HCT116 (cell line): ENCODE measurements around the gene ATF7. TPM values are rescaled to one million over a fixed set of nuclear protein-coding genes. Genes with fewer than 3 reads are reported as not detected.

Source experiments
- ATAC-seq: fragments of 200-7000 bp; cut with Tn5 transposase; 2 replicates; pipeline ENCODE4 v1.9.1; 2020; ENCODE audit warnings: mild to moderate bottlenecking, moderate library complexity
- BruUV-seq: library from RNA; stranded (reverse); fragments of 400-500 nt; replicated peaks from 2 replicates; lab custom pipeline; 2021; lab: Mats Ljungman, UMichigan
- CTCF ChIA-PET: fragments of 300-600 bp; sonication (Branson Sonifier 250); formaldehyde crosslinking; loops from one replicate; lab custom pipeline; 2021; ENCODE audit warnings: antibody characterized with exemption; lab: Charles Lee
- POLR2A ChIA-PET: fragments of 300-600, 350-600 bp; sonication (Branson Sonifier 250); formaldehyde crosslinking; loops from one replicate; lab custom pipeline; 2021; ENCODE audit warnings: antibody characterized with exemption; lab: Charles Lee
- RAD21 ChIA-PET, 2 experiments: fragments of 300-600 bp; sonication (Branson Sonifier 250); formaldehyde crosslinking; loops; one replicate each; lab custom pipeline; 2023; ENCODE audit warnings: low total read pairs in 2 of 2; ENCODE audit not compliant: uncharacterized antibody in 2 of 2, unreplicated experiment in 2 of 2, low non-redundant PET in 1 of 2; lab: Charles Lee
- DNase-seq: peaks from one replicate; pipeline ENCODE4 v3.0.0-alpha.2; 2010; ENCODE audit warnings: low read depth, low spot score
- H2AFZ ChIP-seq: fragments of 200-600 bp; shearing (Covaris generic), sonication (generic); 2 replicates; pipeline ENCODE4 v1.6.1; 2017; ENCODE audit warnings: low read depth, mixed run types, mixed read lengths, antibody characterized with exemption, low read length; ENCODE audit not compliant: poor library complexity, severe bottlenecking
- H3K27ac ChIP-seq: 2 replicates; pipeline ENCODE4 v1.5.1; 2012; ENCODE audit warnings: low read depth, low read length
- H3K27me3 ChIP-seq: fragments of 200-600 bp; sonication (generic); 2 replicates; pipeline ENCODE4 v1.6.1; 2016; ENCODE audit warnings: mixed run types, low read length, mixed read lengths; ENCODE audit not compliant: insufficient read depth
- H3K36me3 ChIP-seq, 2 experiments: fragments of 200-500 bp in 1 of 2; fragments of 200-600 bp in 1 of 2; sonication (Bioruptor generic) in 1 of 2; sonication (generic) in 1 of 2; 2 replicates each; pipeline versions ENCODE4 v1.5.1 to v1.6.1; 2014 to 2016; ENCODE audit warnings: low read length in 2 of 2, inconsistent platforms in 1 of 2, mixed read lengths in 1 of 2, mixed run types in 1 of 2; ENCODE audit not compliant: insufficient read depth in 2 of 2, control insufficient read depth in 1 of 2
- H3K4me1 ChIP-seq, 2 experiments: fragments of 200-600 bp in 1 of 2; sonication (generic) in 1 of 2; 2 replicates each; pipeline versions ENCODE4 v1.5.1 to v1.6.1; 2012 to 2017; ENCODE audit warnings: low read length in 2 of 2, inconsistent platforms in 1 of 2, mild to moderate bottlenecking in 1 of 2, mixed read lengths in 1 of 2, mixed run types in 1 of 2, moderate library complexity in 1 of 2; ENCODE audit not compliant: insufficient read depth in 2 of 2, control insufficient read depth in 1 of 2
- H3K4me2 ChIP-seq: fragments of 200-600 bp; sonication (generic); 2 replicates; pipeline ENCODE4 v1.6.1; 2017; ENCODE audit warnings: mixed run types, low read length, mixed read lengths
- H3K4me3 ChIP-seq, 2 experiments: fragments of 200-600 bp in 1 of 2; sonication (generic) in 1 of 2; replicated peaks in 1 of 2; 2 replicates each; pipeline ENCODE4 v1.5.1; 2011 to 2016; ENCODE audit warnings: low read length in 2 of 2, control low read depth in 1 of 2, low read depth in 1 of 2, mild to moderate bottlenecking in 1 of 2, mixed read lengths in 1 of 2, mixed run types in 1 of 2
- H3K79me2 ChIP-seq: fragments of 200-600 bp; sonication (generic); 2 replicates; pipeline ENCODE4 v1.6.1; 2017; ENCODE audit warnings: mild to moderate bottlenecking, mixed run types, low read length, moderate library complexity, mixed read lengths; ENCODE audit not compliant: insufficient read depth
- H3K9ac ChIP-seq: fragments of 200-600 bp; sonication (generic); 2 replicates; pipeline ENCODE4 v1.6.1; 2016; ENCODE audit warnings: low read length, mixed read lengths
- H3K9me2 ChIP-seq: fragments of 200-600 bp; sonication (generic), shearing (Covaris generic); 2 replicates; pipeline ENCODE4 v1.6.1; 2017; ENCODE audit warnings: mixed run types, mild to moderate bottlenecking, moderate library complexity; ENCODE audit not compliant: insufficient read depth
- H3K9me3 ChIP-seq, 2 experiments: fragments of 200-500 bp in 1 of 2; fragments of 200-600 bp in 1 of 2; sonication (Bioruptor generic) in 1 of 2; sonication (generic) in 1 of 2; 2 replicates each; pipeline ENCODE4 v1.6.1; 2014 to 2017; ENCODE audit warnings: low read length in 2 of 2, mixed read lengths in 2 of 2, inconsistent platforms in 1 of 2, low read depth in 1 of 2, mild to moderate bottlenecking in 1 of 2, mixed run types in 1 of 2, moderate library complexity in 1 of 2; ENCODE audit not compliant: control insufficient read depth in 1 of 2, insufficient read depth in 1 of 2
- H4K20me1 ChIP-seq: fragments of 200-600 bp; sonication (generic), shearing (Covaris generic); 2 replicates; pipeline ENCODE4 v1.6.1; 2017; ENCODE audit warnings: mixed run types, mild to moderate bottlenecking, moderate library complexity; ENCODE audit not compliant: insufficient read depth
- EGR1 ChIP-seq: IDR thresholded peaks from 2 replicates; pipeline ENCODE4 v1.6.1; 2012; ENCODE audit warnings: low read depth
- EZH2 ChIP-seq: fragments of 200-600 bp; sonication (generic); IDR thresholded peaks from 2 replicates; pipeline ENCODE4 v1.6.1; 2017; ENCODE audit warnings: antibody characterized with exemption, mixed run types
- EZH2phosphoT487 ChIP-seq: fragments of 200-600 bp; IDR thresholded peaks from 2 replicates; pipeline ENCODE4 v1.6.1; 2018; ENCODE audit warnings: antibody characterized with exemption, borderline replicate concordance
- FOSL1 ChIP-seq: IDR thresholded peaks from 2 replicates; pipeline ENCODE4 v1.6.1; 2012; ENCODE audit warnings: low read depth
- POLR2A ChIP-seq: IDR thresholded peaks from 2 replicates; pipeline ENCODE4 v1.7.0; 2011; ENCODE audit warnings: borderline replicate concordance; ENCODE audit not compliant: insufficient read depth, insufficient read length; ENCODE audit errors: extremely low read depth
- SIN3A ChIP-seq: IDR thresholded peaks from 2 replicates; pipeline ENCODE4 v1.6.1; 2012; ENCODE audit warnings: low read depth
- SRF ChIP-seq: IDR thresholded peaks from 2 replicates; pipeline ENCODE4 v1.6.1; 2012; ENCODE audit warnings: low read depth
- TCF7L2 ChIP-seq: IDR thresholded peaks from 2 replicates; pipeline ENCODE4 v1.7.0; 2011; ENCODE audit warnings: borderline replicate concordance, inconsistent platforms; ENCODE audit not compliant: insufficient read depth, insufficient read length; ENCODE audit errors: extremely low read depth
- YY1 ChIP-seq: IDR thresholded peaks from 2 replicates; pipeline ENCODE4 v1.6.1; 2011; ENCODE audit warnings: low read length, low read depth, moderate library complexity, mild to moderate bottlenecking; ENCODE audit not compliant: insufficient replicate concordance; ENCODE audit errors: extremely low read depth
- ZFX ChIP-seq: fragments of 450-650 bp; IDR thresholded peaks from 2 replicates; pipeline ENCODE4 v1.6.1; 2017
- intact Hi-C: fragments of 100-400 bp; cut with micrococcal nuclease; formaldehyde crosslinking; loops from 2 replicates; pipeline ENCODE4 v1.10.0; 2022
- total RNA-seq: library from RNA; stranded (reverse); gene quantifications from one replicate; pipeline ENCODE4 v1.2.1, GENCODE V29; 2021; ENCODE audit not compliant: unreplicated experiment
- TF ChIP-seq, protein P1 (sequence below): IDR thresholded peaks from 2 replicates; pipeline ENCODE4 v1.6.1; 2011; ENCODE audit warnings: mild to moderate bottlenecking, low read length, moderate library complexity; ENCODE audit not compliant: insufficient replicate concordance; ENCODE audit errors: extremely low read depth
- TF ChIP-seq, protein P2 (sequence below): IDR thresholded peaks from 2 replicates; pipeline ENCODE4 v1.6.1; 2012; ENCODE audit warnings: low read depth
- TF ChIP-seq, protein P3 (sequence below): IDR thresholded peaks from 2 replicates; pipeline ENCODE4 v1.6.1; 2012

Gene ATF7
- total RNA-seq, 1 experiment from 2014 or later = 24.0 TPM

DNA sequence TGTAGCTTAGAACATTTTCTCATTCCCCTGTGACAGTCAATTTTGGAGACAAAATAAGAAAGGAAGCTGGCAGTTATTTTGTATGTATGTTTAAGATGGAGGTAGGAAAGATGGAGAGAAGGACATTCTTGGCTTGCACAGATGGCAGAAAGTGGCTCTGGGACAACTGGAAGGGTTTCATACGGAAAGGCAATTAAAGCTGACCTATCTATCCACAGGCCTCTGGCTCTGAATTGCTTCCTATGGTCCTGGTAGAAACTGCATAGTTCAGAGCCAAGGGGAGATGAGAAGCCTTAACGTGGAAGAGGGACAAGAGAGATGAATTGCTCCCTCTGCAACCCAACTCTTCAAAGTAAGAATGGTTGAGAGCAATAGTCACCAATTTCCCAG, 110.9 kb downstream of the ATF7 start (continued):
- TF ChIP-seq, protein P1, sequence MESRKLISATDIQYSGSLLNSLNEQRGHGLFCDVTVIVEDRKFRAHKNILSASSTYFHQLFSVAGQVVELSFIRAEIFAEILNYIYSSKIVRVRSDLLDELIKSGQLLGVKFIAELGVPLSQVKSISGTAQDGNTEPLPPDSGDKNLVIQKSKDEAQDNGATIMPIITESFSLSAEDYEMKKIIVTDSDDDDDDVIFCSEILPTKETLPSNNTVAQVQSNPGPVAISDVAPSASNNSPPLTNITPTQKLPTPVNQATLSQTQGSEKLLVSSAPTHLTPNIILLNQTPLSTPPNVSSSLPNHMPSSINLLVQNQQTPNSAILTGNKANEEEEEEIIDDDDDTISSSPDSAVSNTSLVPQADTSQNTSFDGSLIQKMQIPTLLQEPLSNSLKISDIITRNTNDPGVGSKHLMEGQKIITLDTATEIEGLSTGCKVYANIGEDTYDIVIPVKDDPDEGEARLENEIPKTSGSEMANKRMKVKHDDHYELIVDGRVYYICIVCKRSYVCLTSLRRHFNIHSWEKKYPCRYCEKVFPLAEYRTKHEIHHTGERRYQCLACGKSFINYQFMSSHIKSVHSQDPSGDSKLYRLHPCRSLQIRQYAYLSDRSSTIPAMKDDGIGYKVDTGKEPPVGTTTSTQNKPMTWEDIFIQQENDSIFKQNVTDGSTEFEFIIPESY = no peak
- TF ChIP-seq SRF (no peak), FOSL1 (no peak), EZH2phosphoT487 (no peak)

DNA sequence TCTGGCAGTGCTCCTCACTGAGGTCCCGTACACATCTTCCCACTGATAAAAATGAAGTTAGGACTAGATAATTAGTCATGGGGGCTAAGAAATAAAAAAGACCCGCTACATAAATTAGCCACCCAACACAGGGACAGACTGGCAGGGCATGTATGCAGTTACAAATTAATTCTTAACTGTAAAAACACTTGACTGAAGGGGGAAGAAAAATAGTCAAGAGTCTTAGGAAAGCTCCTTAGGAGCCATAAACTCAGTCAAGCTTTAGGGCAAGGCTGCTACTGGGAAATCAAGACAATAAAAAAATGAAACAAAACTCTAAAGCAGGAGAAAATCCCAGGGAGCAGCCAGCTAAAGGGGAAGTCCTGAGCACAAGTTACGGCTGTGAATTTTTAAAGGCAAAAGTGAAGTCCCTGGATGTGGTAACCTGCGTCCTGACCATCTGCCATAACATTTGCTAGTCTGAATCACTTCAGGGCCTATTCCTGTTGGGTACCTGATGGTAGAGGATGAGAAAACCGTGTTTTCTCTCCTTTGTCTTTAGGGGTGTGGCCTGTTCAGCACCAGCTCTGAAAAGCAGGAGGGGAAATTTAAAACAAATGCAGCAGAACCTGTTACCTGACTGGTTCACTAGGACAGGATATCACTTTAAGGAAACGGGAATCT, 111.4 kb downstream of the ATF7 start:
- RAD21 ChIA-PET = no interaction called here
- Histone ChIP-seq H2AFZ (no peak overlapping the region), H3K4me3 (no peak overlapping the region), H3K9me2 (no peaks in the 10 kb centered on the region), H3K79me2 (no peaks in the 10 kb centered on the region), H3K36me3 (peaks cover 16% of the 10 kb centered on the region in 2 experiments; a peak in 3 of 4 replicates), H3K4me2 (no peak overlapping the region), H3K9me3 (no peaks in the 10 kb centered on the region), H3K27me3 (no peaks in the 10 kb centered on the region), H3K9ac (no peak overlapping the region), H4K20me1 (no peaks in the 10 kb centered on the region), H3K27ac (no peak overlapping the region), H3K4me1 (no peaks in the 10 kb centered on the region)
- intact Hi-C loops = no loop called here
- POLR2A ChIA-PET = no interaction called here
- ATAC-seq = no peak
- CTCF ChIA-PET = interaction anchor here (1.0 kb wide), 1 partner anchor 28 kb away, joined by 3 read pairs; no protein-coding TSS in a partner anchor
- no peak for DNase-seq
- BruUV-seq = no TSS peak
- no peak for TF ChIP-seq YY1
- TF ChIP-seq, protein P2, sequence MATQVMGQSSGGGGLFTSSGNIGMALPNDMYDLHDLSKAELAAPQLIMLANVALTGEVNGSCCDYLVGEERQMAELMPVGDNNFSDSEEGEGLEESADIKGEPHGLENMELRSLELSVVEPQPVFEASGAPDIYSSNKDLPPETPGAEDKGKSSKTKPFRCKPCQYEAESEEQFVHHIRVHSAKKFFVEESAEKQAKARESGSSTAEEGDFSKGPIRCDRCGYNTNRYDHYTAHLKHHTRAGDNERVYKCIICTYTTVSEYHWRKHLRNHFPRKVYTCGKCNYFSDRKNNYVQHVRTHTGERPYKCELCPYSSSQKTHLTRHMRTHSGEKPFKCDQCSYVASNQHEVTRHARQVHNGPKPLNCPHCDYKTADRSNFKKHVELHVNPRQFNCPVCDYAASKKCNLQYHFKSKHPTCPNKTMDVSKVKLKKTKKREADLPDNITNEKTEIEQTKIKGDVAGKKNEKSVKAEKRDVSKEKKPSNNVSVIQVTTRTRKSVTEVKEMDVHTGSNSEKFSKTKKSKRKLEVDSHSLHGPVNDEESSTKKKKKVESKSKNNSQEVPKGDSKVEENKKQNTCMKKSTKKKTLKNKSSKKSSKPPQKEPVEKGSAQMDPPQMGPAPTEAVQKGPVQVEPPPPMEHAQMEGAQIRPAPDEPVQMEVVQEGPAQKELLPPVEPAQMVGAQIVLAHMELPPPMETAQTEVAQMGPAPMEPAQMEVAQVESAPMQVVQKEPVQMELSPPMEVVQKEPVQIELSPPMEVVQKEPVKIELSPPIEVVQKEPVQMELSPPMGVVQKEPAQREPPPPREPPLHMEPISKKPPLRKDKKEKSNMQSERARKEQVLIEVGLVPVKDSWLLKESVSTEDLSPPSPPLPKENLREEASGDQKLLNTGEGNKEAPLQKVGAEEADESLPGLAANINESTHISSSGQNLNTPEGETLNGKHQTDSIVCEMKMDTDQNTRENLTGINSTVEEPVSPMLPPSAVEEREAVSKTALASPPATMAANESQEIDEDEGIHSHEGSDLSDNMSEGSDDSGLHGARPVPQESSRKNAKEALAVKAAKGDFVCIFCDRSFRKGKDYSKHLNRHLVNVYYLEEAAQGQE = no peak
- TF ChIP-seq ZFX = no peak
- TF ChIP-seq, protein P1 = no peak
- TF ChIP-seq EZH2phosphoT487 = no peak
- no peak for TF ChIP-seq SIN3A
- TF ChIP-seq FOSL1 = no peak
- no peak for TF ChIP-seq EZH2
- no peak for TF ChIP-seq TCF7L2
- TF ChIP-seq POLR2A = no peak
- no peak for TF ChIP-seq EGR1
- TF ChIP-seq, protein P3, sequence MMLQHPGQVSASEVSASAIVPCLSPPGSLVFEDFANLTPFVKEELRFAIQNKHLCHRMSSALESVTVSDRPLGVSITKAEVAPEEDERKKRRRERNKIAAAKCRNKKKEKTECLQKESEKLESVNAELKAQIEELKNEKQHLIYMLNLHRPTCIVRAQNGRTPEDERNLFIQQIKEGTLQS = no peak
